ENCODE data around the gene RELN.

Gene RELN

DNA sequence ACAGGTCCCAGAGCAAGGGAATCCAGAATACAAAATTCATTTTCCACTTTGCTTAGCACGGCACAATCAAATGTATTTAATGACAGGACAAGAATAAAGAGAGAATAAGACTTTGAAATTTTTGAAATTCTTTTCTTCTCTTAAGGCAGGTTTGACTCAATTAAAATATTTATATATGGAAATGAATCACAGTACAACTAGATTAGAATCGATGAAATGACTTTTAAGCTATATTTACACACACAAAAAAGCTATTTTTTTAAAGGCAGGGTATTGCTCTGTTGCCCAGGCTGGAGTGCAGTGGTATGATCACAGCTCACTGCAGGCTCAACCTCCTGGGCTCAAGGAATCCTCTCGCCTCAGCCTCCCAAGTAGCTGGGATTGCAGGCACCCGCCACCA lies 278.0 kb downstream of the RELN start:
- no peak for DNase-seq

DNA sequence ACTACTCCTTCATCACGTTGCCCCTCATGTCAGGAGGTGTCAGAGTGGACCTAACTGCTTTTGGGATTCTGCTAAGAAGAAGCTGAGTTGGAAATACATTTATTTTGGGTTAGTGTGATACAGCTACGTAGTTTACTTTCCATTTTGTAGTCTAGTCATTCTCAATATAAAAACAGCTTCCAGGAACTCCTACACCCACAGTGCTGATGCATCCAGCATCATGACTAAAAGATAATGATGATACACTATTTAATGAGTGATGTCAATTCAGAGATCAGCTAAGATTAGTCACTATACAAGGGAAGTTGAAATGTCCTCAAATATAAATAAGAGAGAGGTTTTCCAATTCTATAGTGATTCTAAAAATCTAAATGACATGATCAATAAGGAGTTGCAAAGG lies 279.2 kb downstream of the RELN start:
- DNase-seq, result no peak

DNA sequence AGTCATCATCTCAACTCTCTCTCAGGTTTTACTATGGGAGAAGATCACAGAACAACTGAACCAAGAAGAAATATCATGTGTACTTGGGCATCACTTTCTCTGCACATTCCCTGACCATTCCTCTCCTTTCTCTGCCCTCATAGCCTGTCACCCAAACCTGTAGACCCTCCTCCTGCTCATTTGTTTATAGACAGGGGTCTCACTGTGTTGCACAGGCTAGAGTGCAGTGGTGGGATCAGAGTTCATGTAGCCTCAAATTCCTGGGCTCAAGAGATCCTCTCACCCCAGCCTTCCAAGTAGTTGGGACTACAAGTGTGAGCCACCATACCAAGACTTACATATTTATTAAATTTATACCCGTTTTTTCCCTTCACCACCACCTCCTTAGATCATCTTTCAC lies 282.7 kb downstream of the RELN start:
- no peak for DNase-seq

DNA sequence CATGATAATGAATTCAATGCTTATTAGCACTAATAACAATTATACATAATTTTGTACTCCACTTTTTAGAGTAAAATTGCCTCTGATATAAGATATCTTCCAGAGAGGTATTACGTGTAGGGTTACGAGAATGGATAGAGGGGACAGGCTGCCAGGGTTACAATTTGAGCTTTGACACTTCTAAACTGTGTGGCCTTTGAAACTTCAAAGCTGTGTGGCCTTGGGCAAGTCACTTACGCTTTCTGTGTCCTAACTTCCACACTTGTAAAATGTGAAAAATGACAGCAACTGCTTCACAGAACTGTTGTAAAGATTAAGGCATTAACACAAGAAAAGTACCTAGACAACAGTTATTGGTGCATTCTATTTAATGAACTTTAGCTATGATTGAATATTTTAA lies 283.9 kb downstream of the RELN start:
- DNase-seq, result no peak

DNA sequence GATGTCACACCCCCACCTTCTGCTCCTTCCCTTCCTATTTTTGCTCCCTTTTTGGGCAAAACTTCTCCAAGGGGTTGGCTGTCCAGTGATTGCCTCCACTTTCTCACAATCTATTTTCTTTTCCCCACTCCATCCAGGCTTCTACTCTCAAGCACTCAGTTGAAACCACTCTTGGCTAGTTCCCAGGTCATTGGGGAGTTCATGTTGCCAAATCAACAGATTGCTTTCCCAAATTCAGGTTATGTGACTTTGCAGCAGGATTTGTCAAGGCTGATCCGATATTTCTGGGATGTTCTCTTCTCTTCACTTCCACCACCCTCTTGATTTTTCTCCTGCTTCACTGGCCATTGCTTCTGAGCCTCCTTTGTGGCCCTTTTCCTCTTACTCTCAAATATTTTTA lies 284.8 kb downstream of the RELN start:
- no peak for DNase-seq

DNA sequence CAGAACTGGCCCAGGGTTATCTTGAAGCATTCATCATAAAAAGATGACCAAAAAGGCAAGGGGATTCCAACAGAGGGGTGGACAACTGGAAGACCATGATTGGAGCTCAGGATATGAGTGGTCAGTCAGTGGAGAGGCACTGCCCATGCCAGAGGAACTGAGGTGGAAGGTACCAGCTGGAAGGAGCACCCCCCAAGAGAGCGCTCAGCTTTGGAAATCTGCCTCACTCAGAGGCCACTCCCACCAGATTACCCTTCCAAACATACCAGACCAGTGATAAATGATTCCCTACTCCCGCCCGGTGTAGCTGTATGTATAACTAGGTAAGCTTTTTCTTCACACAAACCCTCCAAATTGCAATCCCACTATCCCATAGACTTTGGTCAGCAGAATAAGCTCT lies 286.5 kb downstream of the RELN start:
- DNase-seq, result no peak

DNA sequence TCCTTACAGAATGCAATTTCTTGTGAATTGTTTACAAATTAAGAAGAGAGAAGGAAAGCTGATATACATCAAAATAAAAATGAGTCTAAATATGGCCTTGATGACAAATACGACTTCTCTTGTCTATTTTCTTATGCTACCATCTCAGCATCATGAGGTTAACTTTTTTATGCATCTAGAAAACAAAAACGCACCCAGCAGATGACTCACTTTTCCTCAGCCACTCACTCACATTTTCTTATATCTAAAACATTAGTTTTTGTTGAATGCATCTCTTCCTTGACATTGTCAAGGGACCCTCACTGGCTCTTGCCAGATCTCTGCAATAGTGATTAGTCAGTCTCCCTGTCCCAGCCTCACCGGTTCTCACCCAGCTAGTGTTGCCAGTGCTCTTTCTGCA lies 287.0 kb downstream of the RELN start:
- DNase-seq, result no peak

DNA sequence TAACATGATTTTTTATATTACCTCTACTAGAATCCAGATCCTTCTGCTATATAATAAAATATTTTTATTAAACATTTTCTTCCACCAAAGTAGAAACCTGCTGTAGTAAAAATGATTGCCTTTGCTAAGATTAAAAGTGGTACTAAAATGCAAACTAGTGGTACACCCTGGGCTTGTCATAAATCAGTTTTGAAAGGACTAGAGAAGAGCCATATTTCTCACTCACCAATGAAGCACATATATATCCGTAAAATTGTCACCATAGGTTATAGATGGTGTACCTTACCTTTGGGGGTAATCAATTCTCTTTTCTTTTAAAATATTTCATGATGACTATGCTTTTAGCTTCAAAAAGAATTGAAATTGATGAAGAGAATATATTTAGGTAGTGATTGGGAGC lies 290.4 kb downstream of the RELN start:
- no peak for DNase-seq

DNA sequence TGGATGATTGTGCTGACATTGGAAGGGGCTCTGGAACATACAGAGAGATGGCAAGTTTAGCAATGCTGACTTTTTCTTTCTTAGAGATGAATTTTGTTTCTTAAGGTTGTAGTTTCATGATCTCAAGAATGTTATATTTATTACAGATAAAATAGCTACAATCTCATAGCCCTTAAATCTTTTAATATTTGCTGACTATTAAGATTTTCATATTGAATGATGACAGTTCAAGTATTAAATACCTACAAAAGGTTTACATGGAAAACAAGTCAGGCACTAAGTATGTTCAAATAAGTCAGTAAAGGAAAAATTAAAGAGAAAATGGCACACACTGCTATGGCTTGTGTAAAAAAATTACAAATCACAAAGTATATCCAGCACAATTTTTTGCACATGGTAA lies 291.4 kb downstream of the RELN start:
- DNase-seq, result no peak

DNA sequence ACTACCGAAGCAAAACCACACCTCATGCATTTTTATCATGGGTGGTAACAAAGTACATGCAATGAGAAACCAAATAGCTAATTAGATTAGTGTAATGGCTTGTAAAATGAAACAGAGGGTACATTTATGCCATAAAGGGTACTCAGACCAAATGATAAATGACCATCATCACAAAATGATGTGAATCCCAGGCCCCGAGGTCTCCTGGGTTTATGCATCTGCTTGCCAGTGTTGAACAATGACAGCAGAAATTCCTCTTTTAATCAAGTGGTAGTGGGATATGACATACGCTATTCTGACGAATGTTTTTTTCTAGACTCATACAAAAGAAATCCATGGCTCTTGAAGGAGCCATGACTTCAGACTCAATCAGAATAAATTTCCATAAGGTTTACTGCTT lies 293.9 kb downstream of the RELN start:
- DNase-seq, result no peak

DNA sequence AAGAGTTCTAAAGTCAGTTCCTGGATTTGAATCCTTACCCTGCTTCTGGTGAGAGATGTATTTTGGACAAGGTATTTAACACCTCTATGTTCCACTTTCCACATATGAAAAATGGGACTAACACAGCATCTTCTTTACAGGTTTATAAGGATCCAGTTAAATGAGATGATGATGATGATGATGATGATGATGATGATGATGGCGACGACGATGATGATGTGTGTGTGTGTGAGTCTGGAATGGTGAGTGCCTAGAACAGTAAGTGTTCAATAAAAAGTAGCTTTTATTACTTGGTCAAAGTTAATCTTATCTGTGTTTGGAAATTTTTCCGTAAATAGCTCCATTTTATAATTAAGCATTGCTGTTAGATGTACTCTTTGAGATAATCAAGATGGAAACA lies 295.2 kb downstream of the RELN start:
- no peak for DNase-seq

DNA sequence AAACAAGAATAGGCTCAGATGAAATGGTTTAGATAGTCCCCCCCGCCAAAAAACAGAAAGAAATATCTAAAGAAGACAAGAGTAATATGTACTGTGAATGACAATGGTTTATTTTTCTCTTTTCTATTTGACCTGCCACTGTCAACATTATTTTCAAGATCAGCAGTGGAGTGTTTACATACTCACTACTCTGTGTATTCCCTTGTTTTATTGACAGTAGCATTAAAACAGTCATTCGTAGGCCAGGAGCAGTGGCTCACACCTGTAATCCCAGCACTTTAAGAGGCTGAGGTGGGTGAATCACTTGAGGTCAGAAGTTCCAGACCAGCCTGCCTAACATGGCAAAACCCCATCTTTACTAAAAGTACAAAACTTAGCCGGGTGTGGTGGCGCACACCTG lies 298.2 kb downstream of the RELN start:
- DNase-seq, result no peak

DNA sequence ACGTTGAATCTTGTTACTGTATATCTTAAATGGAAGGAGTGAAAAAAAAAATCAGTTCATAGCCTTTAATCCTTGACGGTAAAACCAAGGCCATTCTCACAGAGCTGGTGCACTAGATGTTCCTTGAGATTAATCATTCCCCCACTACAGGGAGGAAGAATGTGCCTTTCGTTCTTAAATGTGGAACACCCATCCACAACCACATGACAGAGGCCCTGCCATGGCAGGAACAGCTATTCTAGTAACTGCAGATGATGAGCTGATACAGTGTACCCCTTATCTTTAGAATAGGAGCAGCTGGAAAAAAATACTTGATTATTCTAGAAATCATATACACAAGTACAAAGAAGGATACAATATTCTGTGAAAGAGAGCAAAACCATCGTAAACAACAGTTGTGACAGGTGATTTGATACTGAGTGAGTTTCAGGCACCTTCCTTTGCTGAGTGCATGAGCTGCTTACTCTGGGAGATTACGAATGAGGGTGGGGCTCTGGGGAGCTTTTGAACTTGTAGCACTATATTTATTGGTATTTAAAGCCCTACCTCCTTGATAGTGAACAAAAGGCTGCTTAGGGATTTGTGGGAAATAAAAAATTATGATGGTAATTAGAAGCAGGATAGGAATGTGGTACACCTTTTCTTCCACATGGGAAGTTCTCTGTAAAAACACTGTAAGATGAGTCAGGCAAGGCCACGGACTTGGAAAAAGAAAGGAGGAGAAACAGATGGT lies 299.1 kb downstream of the RELN start:
- DNase-seq, result no peak

DNA sequence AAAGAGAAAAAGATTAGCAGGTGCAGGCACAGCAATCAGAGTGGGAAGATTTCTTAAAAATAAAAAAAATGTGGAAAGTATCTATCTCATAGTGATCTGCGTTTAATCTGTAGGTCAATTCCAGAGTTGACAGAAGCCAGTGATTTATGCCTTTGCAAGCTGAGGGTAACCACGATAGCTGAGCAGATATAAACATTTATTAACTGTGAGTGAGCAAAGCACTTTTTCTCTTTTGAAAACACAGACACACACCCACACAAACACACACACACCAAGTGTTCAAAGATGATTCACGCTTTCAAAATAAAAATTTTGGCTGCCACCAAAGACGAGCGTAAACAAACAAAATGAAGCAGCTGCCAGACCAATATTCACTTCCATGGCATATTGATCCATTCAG lies 300.2 kb downstream of the RELN start:
- DNase-seq, result no peak

DNA sequence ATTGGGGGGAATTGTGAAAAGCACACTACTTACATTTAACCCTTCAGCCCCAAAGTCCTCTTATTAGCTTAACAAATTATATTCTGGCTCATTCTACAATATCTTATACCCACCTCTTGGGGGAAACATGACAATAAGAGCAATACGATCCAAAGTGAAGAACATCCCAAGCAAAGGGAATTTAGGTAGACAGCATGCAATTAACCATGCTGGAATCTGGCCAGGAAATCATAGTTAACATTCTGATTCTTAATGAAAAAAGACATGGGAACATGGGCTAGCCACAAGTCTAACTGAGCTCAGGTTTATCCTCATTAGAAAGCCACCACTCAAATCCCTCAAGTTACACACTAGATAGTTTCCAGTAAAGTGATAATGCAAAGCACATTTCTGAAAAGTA lies 301.5 kb downstream of the RELN start:
- no peak for DNase-seq

DNA sequence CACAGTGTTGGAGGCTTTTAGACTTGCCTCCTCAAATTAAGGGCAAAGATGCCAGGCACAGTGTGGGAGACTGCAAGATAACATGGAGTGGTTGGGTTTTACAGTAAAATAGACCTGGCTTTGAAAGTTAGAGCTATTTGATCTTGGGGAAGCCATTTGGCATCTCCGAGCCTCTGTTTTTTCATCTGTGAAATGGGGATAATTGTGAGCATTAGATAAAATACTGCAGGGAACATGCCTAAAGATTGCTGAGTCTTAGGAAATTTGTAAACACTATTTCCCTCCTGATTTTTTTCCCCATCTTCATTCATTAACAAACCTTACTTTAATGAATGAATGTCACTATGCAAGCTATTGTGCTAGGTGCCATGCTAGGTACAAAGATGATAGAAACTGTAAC lies 302.2 kb downstream of the RELN start:
- DNase-seq, result no peak

DNA sequence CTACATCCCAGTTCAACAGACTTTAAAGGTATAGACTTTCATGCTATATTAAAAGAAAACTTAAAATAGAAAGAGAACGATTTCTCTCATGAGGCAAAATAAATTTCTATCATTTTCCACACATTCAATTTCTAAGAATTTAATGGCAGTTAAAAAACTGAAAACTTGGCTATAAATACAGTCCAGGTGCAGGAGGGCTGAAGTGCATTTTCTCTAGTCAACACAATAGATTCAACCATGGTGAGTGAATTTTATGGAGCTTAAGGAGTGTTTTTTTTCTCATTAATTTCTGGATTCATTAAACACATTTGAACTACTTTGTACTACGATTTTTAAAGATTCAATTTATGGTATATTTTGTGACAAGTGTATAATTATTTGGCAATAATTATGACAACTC lies 302.7 kb downstream of the RELN start:
- no peak for DNase-seq

DNA sequence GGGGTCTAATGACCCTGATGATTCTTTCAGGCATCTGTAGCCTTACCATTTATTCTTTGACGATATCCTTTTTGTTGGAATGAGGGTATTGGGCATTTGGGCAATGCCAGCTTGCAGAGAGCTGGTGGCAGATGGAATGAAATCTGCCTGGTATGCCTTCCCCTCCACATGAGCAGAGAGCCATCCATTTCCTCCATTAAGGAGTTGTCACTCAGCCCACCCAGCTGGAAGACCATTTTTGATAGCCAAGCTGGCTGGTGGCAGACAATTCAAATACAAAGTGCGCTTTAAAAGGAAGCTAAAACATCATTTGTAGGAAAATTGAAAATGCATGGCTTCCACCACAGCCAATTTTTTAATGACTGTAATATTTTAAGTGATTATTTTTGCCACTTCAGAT lies 303.4 kb downstream of the RELN start:
- no peak for DNase-seq

DNA sequence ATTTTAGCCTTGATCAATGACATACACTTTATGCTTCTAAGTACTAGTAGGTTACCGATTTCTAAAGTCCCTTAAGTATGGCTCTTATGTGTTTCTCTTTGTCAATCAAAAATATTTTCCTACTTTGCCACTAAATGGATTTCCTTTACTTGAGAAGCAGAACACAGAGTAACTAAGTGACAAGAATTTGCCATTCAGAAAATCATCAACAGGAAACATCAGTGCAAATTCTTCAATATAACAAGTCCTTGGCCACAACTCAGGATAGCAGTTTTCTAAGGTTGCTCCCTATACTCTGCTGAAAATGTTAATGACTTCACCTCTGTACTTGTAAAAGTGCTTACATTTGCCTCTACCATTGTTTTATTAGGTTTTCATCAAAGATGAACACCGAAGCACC lies 303.8 kb downstream of the RELN start:
- DNase-seq, result no peak

DNA sequence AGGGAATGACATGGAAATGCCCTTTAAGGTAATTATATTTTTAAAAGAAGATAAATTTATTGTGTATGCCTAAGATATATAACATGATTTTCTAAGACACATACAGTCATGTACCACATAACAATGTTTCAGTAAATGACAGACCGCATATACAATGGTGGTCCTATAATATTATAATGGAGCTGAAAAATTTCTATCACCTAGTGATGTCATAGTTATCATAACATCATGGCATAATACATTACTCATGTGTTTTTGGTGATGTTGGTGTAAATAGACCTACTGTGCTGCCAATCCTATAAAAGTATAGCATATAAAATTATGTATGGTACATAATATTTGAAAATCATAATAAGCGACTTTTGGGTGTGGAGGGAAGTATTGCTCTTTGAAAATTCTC lies 306.1 kb downstream of the RELN start:
- no peak for DNase-seq

DNA sequence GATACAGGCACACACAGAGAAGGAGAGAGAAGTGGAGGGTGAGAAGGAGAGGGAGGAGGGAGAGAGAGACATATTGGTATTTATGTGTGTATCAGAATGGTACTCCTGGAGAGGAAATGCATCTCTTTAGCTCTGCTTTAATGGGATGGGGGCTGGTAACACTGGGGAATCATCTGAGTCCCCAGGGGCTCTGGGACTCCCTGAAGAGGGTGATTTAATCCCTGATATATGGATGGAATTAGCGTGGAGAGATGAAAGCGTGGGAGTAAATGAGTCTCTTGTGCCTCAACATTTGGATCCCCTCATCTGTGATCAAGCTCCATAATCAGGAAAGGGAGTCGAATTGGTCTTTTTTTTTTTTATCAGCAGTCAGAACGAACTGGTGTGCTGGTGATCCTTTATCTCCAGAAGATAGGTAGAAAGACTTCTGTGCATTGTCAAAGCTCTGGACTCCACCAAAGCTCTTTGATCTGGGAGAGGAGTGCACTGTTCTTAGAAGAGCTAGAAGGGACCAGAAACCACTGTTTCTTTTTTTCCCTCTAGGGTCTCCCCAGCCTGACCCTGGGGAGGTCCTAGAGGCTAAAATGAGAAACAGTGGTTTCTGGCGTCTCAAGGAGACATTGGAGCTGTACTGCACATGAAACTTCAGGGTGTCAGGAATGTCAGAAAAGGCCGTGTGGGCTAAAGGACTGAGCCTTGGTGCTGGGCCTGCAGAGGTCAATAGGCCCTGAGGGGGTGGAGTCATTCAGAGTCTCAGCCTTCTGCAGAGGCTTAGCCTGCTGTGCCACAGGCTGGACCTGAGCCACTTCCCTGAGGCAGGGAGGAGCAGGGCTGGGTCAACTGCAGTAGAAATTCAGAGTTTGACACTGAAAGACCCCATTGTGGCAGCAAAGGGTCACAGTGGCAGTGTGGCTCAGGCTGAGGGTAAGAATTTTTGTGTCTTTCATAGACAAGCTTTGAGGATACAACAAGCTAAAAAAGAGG lies 309.0 kb downstream of the RELN start:
- no peak for DNase-seq

DNA sequence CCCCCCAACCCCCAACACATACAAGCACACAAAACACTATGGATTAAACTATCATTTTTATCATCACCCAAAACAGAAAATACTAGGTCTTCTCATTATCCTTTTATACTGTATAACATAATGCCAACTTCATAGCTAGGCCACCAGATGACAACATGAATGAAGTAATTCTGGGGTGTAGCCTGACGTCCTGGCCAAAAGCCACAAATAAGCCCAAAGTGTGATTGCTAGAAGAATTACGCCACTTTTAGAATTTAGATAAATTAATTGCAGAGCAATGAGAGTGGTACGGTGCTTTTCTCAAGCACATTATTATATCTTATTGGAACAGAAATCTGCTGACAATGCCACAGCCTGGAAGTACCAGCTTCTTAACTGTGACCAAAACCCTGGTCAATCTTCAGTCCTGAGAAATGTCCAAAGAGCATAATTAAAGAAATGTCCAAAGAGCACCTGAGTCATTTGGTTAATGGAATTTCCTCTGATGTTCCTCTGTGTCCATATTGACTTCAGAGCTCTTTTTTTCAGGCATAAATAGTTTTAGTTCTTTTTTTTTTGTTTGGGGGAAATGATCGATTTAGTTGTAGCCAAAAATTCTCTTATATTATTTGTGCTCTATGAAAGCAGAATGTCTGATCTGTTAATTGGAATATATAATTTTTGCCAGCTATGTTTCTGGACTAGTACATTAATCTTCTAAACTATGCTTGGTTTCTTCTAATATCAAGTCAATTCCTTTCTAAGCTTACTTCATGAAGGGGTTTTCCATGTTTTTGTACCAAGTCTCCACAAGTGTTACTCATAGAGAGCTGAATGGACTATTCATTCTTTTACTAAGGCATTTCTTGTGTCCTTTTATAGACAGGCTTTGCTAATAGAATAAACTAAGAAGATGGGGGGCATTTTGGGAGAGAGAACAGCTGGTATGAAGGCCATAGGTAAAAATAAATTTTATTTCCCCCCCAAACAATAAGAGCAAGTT lies 310.0 kb downstream of the RELN start:
- no peak for DNase-seq

DNA sequence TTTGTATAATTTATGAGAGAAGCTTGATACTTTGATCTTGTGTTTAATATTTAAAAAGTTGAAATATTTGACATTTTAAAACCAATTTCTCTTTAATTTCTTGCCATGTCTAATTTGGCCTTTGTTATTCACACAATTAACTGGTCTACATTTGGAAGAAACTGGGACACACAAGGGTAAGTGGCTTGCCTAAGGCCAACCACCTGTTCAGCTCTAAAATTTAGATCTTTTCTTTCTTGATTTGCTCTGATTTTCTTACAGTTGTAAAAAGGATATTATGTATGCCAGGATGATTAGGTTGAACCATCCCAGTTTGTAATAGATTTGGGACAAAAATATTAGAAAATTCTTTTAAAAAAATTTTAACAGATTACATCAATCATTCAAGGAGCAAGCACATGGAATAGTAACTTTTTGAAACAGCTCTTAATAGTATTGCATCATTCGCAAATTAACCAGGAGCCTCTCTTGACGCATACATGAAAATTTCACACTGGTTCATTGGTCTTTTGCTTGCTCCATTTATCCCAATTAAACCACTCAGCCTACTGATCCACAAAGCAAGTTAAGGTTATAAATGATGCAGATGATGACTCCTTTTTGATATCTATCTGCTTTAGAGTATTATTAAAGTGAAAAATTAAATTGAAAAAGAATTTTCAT lies 321.0 kb downstream of the RELN start:
- no peak for DNase-seq

Data from stimulated activated CD8-positive, alpha-beta memory T cell treated with anti-CD3 and anti-CD28 coated beads, Interleukin-4, amount 100 ng/mL, for 48 hours (primary cell).